GM18868 (cell line): ENCODE data around the gene GJD4.
A peak's percentile ranks its signal among the peaks of the same experiment; 100 is the strongest.

ENCODE experiments used
- ATAC-seq: cut with Tn5 transposase; IDR thresholded peaks from one replicate; pipeline ENCODE4 v1.9.1; 2021; ENCODE audit warnings: mild to moderate bottlenecking, moderate library complexity; ENCODE audit not compliant: unreplicated experiment

GJD4 gene

GRCh38 chr10:35605191-35605590, at the start of gene GJD4:
TSS of gene GJD4 (plus strand) at chr10:35605341. CDS start at chr10:35605568, 227 bp downstream.
- no peak for ATAC-seq

- ATAC-seq: no peak
Measured at GRCh38 chr10:35555962-35556930, 48.9 kb upstream of the GJD4 start.

GRCh38 chr10:35558276-35558675, 46.9 kb upstream of the GJD4 start:
- ATAC-seq: no peak

GRCh38 chr10:35559416-35559815, 45.7 kb upstream of the GJD4 start:
- no peak for ATAC-seq

GRCh38 chr10:35561715-35562114, 43.4 kb upstream of the GJD4 start:
- ATAC-seq: no peak

GRCh38 chr10:35562427-35562826, 42.7 kb upstream of the GJD4 start:
- ATAC-seq: no peak

- peak; percentile 54 for ATAC-seq
Measured at GRCh38 chr10:35563261-35563891, 41.8 kb upstream of the GJD4 start.

GRCh38 chr10:35564341-35564968, 40.7 kb upstream of the GJD4 start:
- peak; percentile 75 for ATAC-seq

- ATAC-seq: no peak
Measured at GRCh38 chr10:35565602-35566081, 39.5 kb upstream of the GJD4 start.

- no peak for ATAC-seq
Measured at GRCh38 chr10:35567951-35568350, 37.2 kb upstream of the GJD4 start.

- ATAC-seq: no peak
Measured at GRCh38 chr10:35568483-35569015, 36.6 kb upstream of the GJD4 start.

- ATAC-seq: no peak
Measured at GRCh38 chr10:35569111-35569707, 35.9 kb upstream of the GJD4 start.

GRCh38 chr10:35569836-35570235, 35.3 kb upstream of the GJD4 start:
- no peak for ATAC-seq

GRCh38 chr10:35570397-35570796, 34.7 kb upstream of the GJD4 start:
- no peak for ATAC-seq

GRCh38 chr10:35572583-35572982, 32.6 kb upstream of the GJD4 start:
- ATAC-seq: no peak

- no peak for ATAC-seq
Measured at GRCh38 chr10:35573796-35574195, 31.3 kb upstream of the GJD4 start.

- ATAC-seq: no peak
Measured at GRCh38 chr10:35574924-35575352, 30.2 kb upstream of the GJD4 start.

GRCh38 chr10:35575640-35576039, 29.5 kb upstream of the GJD4 start:
- no peak for ATAC-seq

- ATAC-seq: no peak
Measured at GRCh38 chr10:35576730-35577129, 28.4 kb upstream of the GJD4 start.

- ATAC-seq: no peak
Measured at GRCh38 chr10:35577926-35578617, 27.1 kb upstream of the GJD4 start.
